ENCODE measurements around the gene SPAAR. TPM values are rescaled to one million over a fixed set of nuclear protein-coding genes. Genes with fewer than 3 reads are reported as not detected.

SPAAR gene
- total RNA-seq, 1 donor from 2014 or later: 0.18 TPM

- H3K27me3 Mint-ChIP-seq (ENCODE audit: low read depth, unreplicated experiment): peaks cover 3% of the 10 kb centered on the region
- no peaks in the 10 kb centered on the region for H3K9me3 ChIP-seq (ENCODE audit: insufficient read depth, low read depth, low read length)
- H3K27me3 ChIP-seq (ENCODE audit: insufficient read depth, low read length): no peaks in the 10 kb centered on the region
- H3K4me1 ChIP-seq (ENCODE audit: insufficient read depth, low read length): peaks cover 44% of the 10 kb centered on the region
- no peak overlapping the region for H2AFZ ChIP-seq (ENCODE audit: low read depth, low read length)
- TF ChIP-seq EZH2 (IDR thresholded peaks at IDR 0.05; ENCODE audit: insufficient read depth, low read length): no peak
- no peak for TF ChIP-seq CTCF (IDR thresholded peaks at IDR 0.05; ENCODE audit: insufficient read depth, low read depth, low read length)
- H3K27ac ChIP-seq (ENCODE audit: low read depth, low read length): no peak overlapping the region
- H3K36me3 Mint-ChIP-seq (ENCODE audit: low read depth, unreplicated experiment): no peaks in the 10 kb centered on the region
- no peak overlapping the region for H3K4me3 Mint-ChIP-seq (ENCODE audit: unreplicated experiment)
- H3K79me2 ChIP-seq (ENCODE audit: insufficient read depth, low read length): no peaks in the 10 kb centered on the region
- H3K4me3 ChIP-seq (ENCODE audit: insufficient read depth, low read depth, low read length): no peak overlapping the region
- no peak overlapping the region for H3K4me2 ChIP-seq (ENCODE audit: low read length)
- DNase-seq (ENCODE audit: low read depth) (no peak), FAIRE-seq (no peak)
- H4K20me1 ChIP-seq (ENCODE audit: insufficient read depth, low read length): no peaks in the 10 kb centered on the region
- H3K9me3 Mint-ChIP-seq (ENCODE audit: unreplicated experiment): no peaks in the 10 kb centered on the region
- no peak overlapping the region for H3K27ac Mint-ChIP-seq (ENCODE audit: unreplicated experiment)
- peaks cover 44% of the 10 kb centered on the region for H3K4me1 Mint-ChIP-seq (ENCODE audit: low read depth, unreplicated experiment)
- no peak overlapping the region for H3K9ac ChIP-seq (ENCODE audit: low read length)
- H3K36me3 ChIP-seq (ENCODE audit: insufficient read depth, low read length): no peaks in the 10 kb centered on the region
Observed at GRCh38 chr9:35904338-35904737, 5.0 kb upstream of the SPAAR start.

- Histone ChIP-seq H4K20me1 (ENCODE audit: insufficient read depth, low read length) (no peaks in the 10 kb centered on the region), H3K9me3 (ENCODE audit: insufficient read depth, low read depth, low read length) (no peaks in the 10 kb centered on the region), H3K4me1 (ENCODE audit: insufficient read depth, low read length) (peaks cover 46% of the 10 kb centered on the region), H3K4me2 (ENCODE audit: low read length) (peak overlapping the region; percentile 75), H2AFZ (ENCODE audit: low read depth, low read length) (peak overlapping the region; percentile 40), H3K4me3 (ENCODE audit: insufficient read depth, low read depth, low read length) (no peak overlapping the region), H3K9ac (ENCODE audit: low read length) (peak overlapping the region; percentile 2), H3K36me3 (ENCODE audit: insufficient read depth, low read length) (no peaks in the 10 kb centered on the region), H3K79me2 (ENCODE audit: insufficient read depth, low read length) (no peaks in the 10 kb centered on the region), H3K27me3 (ENCODE audit: insufficient read depth, low read length) (no peaks in the 10 kb centered on the region), H3K27ac (ENCODE audit: low read depth, low read length) (peak overlapping the region; percentile 38)
- Mint-ChIP-seq H3K36me3 (ENCODE audit: low read depth, unreplicated experiment) (no peaks in the 10 kb centered on the region), H3K9me3 (ENCODE audit: unreplicated experiment) (no peaks in the 10 kb centered on the region), H3K4me3 (ENCODE audit: unreplicated experiment) (no peak overlapping the region), H3K27me3 (ENCODE audit: low read depth, unreplicated experiment) (peaks cover 3% of the 10 kb centered on the region), H3K27ac (ENCODE audit: unreplicated experiment) (no peak overlapping the region), H3K4me1 (ENCODE audit: low read depth, unreplicated experiment) (peaks cover 47% of the 10 kb centered on the region)
- DNase-seq (ENCODE audit: low read depth): peak; percentile 51
- no peak for FAIRE-seq
- peak; percentile 26 for TF ChIP-seq EZH2 (IDR thresholded peaks at IDR 0.05; ENCODE audit: insufficient read depth, low read length)
- TF ChIP-seq CTCF (IDR thresholded peaks at IDR 0.05; ENCODE audit: insufficient read depth, low read depth, low read length): no peak
Observed at GRCh38 chr9:35905051-35905781, 4.1 kb upstream of the SPAAR start.
